ENCODE data around the gene RLN1. TPM values are rescaled to one million over a fixed set of nuclear protein-coding genes. Genes with fewer than 3 reads are reported as not detected.
"Not testable (repeated sequence)": the region's sequence is repeated elsewhere in the genome, so short reads cannot be mapped to it uniquely, and the experiment has no call there.

The RLN1 gene, protein sequence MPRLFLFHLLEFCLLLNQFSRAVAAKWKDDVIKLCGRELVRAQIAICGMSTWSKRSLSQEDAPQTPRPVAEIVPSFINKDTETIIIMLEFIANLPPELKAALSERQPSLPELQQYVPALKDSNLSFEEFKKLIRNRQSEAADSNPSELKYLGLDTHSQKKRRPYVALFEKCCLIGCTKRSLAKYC
- not detected in 2 replicates for total RNA-seq (2012; rRNA removed)

DNA sequence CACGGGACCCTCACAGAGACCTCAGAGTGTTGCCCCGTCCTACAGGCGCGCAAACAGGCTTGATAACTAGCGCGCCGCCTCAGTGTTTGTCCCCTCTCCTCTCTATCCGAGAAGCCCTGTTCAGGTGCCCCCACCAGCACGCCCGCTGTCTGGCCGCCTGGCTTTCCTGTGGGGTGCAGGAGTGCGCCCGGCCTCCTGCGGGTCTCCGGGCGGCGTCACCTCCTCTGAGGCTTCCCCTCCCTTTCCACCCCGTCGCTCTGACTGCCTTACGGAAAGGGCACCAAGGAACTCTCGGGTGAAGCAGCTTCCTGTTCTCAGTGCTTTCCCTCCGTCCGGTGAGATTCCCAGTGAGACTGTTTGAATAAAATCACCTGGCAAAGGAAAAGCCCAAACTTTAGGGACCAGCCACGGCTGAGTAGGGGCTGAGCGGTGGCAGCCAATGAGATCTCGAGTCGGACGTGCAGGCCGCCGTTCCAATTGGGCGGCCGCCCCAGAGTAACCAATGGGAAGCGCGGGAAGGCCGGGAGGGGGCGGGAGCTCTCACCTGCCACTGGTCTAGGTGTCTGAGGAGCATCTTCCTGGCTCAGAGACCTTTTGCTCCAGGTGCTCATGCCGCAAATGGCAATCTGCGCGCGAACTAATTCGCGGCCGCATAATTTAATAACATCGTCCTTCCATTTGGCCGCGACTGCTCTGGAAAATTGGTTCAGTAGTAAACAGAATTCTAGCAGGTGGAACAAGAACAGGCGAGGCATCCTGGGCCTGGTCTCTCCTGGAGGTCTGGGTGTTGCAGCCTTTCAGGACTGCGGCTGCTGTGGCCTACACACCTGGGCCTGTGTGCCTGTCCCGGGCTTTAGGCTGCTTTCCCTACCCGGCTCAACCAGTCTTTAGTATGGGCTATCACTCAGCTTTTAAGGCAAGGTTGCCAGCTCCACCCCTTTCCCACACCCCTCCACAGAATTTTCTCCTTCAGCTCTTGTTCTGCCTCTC, at the start of gene RLN1:
Gene RLN1, minus strand, starts transcription at position 885 of the 990 bp plus-strand sequence. Its CDS starts 130 bp downstream, at position 755.
- H3K9me3 ChIP-seq (replicated peaks; ENCODE audit: low read length); H3K9ac ChIP-seq (ENCODE audit: low read depth, low read length); H3K4me3 ChIP-seq (ENCODE audit: low read length): not testable (repeated sequence)

DNA sequence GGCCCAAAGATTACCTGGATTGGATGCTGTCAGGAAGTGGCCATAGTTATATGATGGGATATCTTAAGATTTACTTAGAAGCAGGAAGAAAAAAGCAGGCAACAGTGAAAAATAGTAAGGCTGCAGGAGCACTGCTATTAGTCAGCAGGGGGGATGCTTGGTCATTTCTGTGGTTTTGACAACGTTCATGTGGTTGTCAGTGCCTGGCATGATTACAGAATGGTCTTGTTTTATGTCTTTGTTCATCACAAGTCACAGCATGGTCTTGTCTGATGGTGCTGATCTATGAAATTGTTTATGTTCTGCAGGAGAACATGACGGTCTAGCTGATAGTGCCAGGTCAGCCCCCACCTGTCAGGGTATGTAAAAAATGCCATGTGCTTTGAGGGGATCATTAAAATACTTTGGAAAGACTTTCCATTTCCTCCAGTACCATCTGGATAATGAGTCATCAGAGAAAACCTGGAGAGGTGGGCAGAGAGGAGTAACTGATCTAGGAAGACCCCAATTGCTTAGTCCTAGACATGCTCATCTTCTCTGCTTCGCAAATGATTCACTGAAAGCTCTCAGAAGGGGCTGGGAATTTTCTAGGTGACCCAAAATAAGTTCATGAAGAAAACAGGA, 49.5 kb upstream of the RLN1 start:
- Histone ChIP-seq H3K9me3 (replicated peaks; ENCODE audit: low read length) (no peaks in the 10 kb centered on the region), H3K4me2 (ENCODE audit: low read length) (peak overlapping the region; percentile 23), H3K36me3 (ENCODE audit: insufficient read depth, low read length) (no peaks in the 10 kb centered on the region), H3K27me3 (ENCODE audit: control insufficient read depth, insufficient read depth, low read length) (no peaks in the 10 kb centered on the region), H3K9ac (ENCODE audit: low read depth, low read length) (no peak overlapping the region), H3K4me1 (ENCODE audit: control insufficient read depth, insufficient read depth, low read length) (peaks cover 21% of the 10 kb centered on the region), H3K4me3 (ENCODE audit: low read length) (no peak overlapping the region)

More for the DNA sequence above, at the start of gene RLN1:
- H3K36me3 ChIP-seq (ENCODE audit: insufficient read depth, low read length); H3K4me1 ChIP-seq (ENCODE audit: control insufficient read depth, insufficient read depth, low read length): not testable (repeated sequence)
- Histone ChIP-seq H3K27me3 (ENCODE audit: control insufficient read depth, insufficient read depth, low read length) (peaks cover 14% of the 10 kb centered on the region), H3K4me2 (ENCODE audit: low read length) (peak within 1 kb of the TSS; percentile 55)

DNA sequence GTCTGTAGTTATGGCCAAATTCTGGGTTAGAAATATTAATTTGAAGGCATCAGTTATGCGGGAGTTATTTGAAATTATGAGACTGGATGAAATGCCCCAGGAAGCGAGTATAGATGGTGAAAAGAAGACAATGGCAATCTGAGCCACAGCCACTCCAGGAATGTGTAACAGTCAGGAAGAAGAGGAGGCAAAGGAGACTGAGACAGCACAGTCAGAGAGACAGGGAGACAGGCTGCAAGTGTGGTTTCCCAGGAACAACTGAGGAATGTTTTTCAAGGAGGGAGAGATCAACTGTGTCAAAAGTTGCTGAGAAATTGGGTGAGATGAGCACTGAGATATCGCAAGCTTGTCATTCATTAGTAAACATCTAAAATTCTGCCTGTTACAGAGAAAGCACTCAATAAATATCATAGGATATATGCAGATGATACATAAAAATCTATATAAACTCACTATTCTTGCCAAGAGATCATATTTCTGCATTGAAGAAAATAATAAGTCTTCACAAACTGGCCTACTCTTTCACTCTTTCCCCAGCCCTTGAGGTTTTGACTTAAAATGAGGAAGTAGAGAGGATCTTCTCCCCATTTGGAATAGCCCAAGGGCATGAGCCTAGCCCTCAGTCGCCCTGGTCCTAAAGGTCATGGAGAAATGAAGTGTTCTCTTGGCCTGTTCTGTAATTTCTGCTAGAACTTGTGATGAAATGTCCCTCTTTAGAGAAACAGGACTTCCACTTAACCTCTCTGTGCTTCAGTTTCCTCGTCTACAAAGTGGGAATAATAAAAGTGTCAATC, 48.5 kb upstream of the RLN1 start:
- Histone ChIP-seq H3K36me3 (ENCODE audit: insufficient read depth, low read length) (no peaks in the 10 kb centered on the region), H3K9me3 (replicated peaks; ENCODE audit: low read length) (no peaks in the 10 kb centered on the region), H3K9ac (ENCODE audit: low read depth, low read length) (no peak overlapping the region), H3K4me2 (ENCODE audit: low read length) (no peak overlapping the region), H3K4me1 (ENCODE audit: control insufficient read depth, insufficient read depth, low read length) (peaks cover 21% of the 10 kb centered on the region), H3K4me3 (ENCODE audit: low read length) (no peak overlapping the region), H3K27me3 (ENCODE audit: control insufficient read depth, insufficient read depth, low read length) (no peaks in the 10 kb centered on the region)

DNA sequence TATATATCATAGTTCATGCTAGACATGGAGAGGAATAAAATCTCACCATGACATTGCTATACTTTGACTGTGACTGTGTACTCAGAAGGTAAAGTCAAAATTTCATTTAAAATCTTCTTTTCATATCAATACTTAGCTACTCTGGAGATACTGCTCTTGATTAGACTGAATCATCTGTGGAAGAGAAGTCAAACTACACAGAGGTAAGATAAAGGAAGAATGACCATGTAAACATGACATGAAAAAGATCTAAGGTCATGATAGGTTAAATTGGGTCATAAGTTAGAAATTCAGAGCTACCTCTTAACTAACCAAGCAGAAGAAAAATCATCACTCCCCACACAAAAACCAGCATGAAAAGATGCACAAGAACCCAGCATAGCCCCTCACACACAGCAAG, 44.8 kb upstream of the RLN1 start:
- H3K9ac ChIP-seq (ENCODE audit: low read depth, low read length): no peak overlapping the region
- H3K27me3 ChIP-seq (ENCODE audit: control insufficient read depth, insufficient read depth, low read length): no peaks in the 10 kb centered on the region
- H3K9me3 ChIP-seq (replicated peaks; ENCODE audit: low read length): no peaks in the 10 kb centered on the region
- H3K4me2 ChIP-seq (ENCODE audit: low read length): no peak overlapping the region
- no peak overlapping the region for H3K4me3 ChIP-seq (ENCODE audit: low read length)
- no peaks in the 10 kb centered on the region for H3K36me3 ChIP-seq (ENCODE audit: insufficient read depth, low read length)
- H3K4me1 ChIP-seq (ENCODE audit: control insufficient read depth, insufficient read depth, low read length): peaks cover 18% of the 10 kb centered on the region

DNA sequence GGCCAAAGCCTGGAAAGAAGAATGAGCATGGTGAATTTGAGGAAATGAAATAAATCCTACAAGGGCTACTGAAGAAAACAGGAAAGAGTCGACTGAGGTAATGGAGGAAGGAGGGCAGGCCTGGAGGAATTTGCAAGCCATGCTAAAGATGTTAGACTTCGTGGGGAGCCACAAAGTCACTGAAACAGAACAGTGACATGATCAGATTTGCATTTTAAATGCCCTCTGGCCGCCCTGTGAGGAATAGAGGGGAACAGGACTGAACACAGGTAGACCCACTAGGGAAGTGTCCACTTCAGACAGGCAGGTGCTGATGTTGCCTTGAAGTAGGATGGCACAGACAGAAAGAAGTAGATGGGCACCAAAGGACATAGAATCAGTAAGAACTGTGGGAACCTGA, 42.8 kb upstream of the RLN1 start:
- Histone ChIP-seq H3K9me3 (replicated peaks; ENCODE audit: low read length) (no peaks in the 10 kb centered on the region), H3K4me2 (ENCODE audit: low read length) (no peak overlapping the region), H3K9ac (ENCODE audit: low read depth, low read length) (no peak overlapping the region), H3K36me3 (ENCODE audit: insufficient read depth, low read length) (no peaks in the 10 kb centered on the region), H3K4me1 (ENCODE audit: control insufficient read depth, insufficient read depth, low read length) (no peaks in the 10 kb centered on the region), H3K27me3 (ENCODE audit: control insufficient read depth, insufficient read depth, low read length) (no peaks in the 10 kb centered on the region), H3K4me3 (ENCODE audit: low read length) (no peak overlapping the region)

DNA sequence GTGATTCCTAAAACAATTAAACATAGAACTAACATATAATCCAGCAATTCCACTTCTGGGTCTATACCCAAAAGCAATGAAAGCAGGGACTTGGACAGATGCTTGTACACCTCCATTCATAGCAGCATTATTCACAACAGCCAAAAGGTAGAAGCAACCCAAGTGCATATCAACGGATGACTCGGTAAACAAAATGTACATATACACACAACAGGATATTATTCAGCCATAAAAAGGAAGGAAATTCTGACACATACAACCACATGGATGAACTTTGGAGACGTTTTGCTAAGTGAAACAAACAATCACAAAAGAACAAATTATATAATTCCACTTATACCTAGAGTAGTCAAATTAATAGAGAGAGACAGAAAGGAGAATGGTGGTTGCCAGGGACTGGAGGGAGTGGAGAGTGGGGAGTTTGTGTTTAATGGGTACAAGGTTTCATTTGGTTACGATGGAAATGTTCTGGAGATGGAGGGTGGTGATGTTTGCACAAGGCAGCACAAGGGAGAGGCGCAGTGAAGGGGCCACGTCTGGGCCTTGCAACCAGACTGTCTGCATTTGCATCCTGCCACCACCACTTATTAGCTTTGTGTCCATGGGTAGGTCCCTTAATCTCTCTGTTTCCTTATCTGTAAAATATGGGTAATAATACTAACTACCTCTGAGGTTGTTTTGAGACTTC, 36.3 kb upstream of the RLN1 start:
- H3K4me3 ChIP-seq (ENCODE audit: low read length): no peak overlapping the region
- no peaks in the 10 kb centered on the region for H3K36me3 ChIP-seq (ENCODE audit: insufficient read depth, low read length)
- no peaks in the 10 kb centered on the region for H3K4me1 ChIP-seq (ENCODE audit: control insufficient read depth, insufficient read depth, low read length)
- H3K27me3 ChIP-seq (ENCODE audit: control insufficient read depth, insufficient read depth, low read length): no peaks in the 10 kb centered on the region
- H3K9me3 ChIP-seq (replicated peaks; ENCODE audit: low read length): no peaks in the 10 kb centered on the region
- no peak overlapping the region for H3K9ac ChIP-seq (ENCODE audit: low read depth, low read length)
- H3K4me2 ChIP-seq (ENCODE audit: low read length): no peak overlapping the region

DNA sequence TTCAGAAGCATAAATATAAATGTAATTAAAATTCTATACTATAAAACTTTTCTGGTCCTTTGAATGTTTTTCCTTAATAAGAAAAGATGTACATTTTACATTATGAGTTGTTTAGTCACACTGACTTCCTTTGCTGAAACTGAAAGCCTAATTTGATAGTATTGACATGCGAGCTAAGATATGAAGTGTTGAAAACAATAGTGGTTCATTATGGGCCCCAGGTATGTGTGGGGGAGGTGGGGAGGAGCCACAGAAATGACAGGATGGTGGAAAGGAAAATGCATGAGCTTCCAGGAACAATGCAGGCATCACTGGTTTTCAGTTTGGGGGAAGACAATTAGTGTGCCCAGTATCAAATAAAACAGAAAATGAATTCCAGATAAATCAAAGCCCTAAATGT, 35.4 kb upstream of the RLN1 start:
- Histone ChIP-seq H3K27me3 (ENCODE audit: control insufficient read depth, insufficient read depth, low read length) (no peaks in the 10 kb centered on the region), H3K9ac (ENCODE audit: low read depth, low read length) (no peak overlapping the region), H3K4me1 (ENCODE audit: control insufficient read depth, insufficient read depth, low read length) (no peaks in the 10 kb centered on the region), H3K4me2 (ENCODE audit: low read length) (no peak overlapping the region), H3K36me3 (ENCODE audit: insufficient read depth, low read length) (no peaks in the 10 kb centered on the region), H3K9me3 (replicated peaks; ENCODE audit: low read length) (no peaks in the 10 kb centered on the region), H3K4me3 (ENCODE audit: low read length) (no peak overlapping the region)

DNA sequence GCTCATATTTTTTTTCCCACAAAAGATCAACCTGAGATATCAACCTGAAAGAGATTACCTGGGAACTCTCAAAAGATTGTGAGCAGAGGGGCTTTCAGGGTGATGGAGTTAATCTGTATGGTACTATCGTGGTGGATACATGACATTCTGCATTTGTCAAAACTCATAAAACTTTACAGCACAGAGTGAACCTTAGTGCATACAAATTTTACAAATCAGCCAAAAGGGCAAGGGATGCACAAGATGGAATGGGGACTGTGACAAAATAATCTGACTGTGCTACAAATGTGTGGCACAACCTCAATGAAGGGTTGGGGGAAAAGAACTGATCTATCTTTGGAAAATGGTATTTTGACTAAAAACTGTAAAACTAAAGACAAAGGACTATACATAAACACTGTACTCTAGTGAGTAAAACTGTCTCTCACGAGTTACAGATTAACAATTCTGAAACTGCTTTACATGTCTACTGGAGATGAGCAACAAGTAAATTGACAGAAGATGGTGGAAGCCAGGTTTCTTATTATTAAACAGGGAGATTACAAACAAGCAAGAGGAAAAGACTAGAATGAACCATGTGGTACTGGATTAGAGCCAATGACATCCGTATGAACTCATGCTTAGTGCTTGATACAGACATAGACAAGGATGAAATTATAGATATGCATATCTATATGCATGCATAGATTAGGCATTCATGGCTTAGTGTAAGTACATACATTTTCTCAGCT, 24.8 kb upstream of the RLN1 start:
- Histone ChIP-seq H3K9me3 (replicated peaks; ENCODE audit: low read length) (no peaks in the 10 kb centered on the region), H3K27me3 (ENCODE audit: control insufficient read depth, insufficient read depth, low read length) (no peaks in the 10 kb centered on the region), H3K4me2 (ENCODE audit: low read length) (no peak overlapping the region), H3K36me3 (ENCODE audit: insufficient read depth, low read length) (no peaks in the 10 kb centered on the region), H3K9ac (ENCODE audit: low read depth, low read length) (no peak overlapping the region), H3K4me3 (ENCODE audit: low read length) (no peak overlapping the region), H3K4me1 (ENCODE audit: control insufficient read depth, insufficient read depth, low read length) (no peaks in the 10 kb centered on the region)

DNA sequence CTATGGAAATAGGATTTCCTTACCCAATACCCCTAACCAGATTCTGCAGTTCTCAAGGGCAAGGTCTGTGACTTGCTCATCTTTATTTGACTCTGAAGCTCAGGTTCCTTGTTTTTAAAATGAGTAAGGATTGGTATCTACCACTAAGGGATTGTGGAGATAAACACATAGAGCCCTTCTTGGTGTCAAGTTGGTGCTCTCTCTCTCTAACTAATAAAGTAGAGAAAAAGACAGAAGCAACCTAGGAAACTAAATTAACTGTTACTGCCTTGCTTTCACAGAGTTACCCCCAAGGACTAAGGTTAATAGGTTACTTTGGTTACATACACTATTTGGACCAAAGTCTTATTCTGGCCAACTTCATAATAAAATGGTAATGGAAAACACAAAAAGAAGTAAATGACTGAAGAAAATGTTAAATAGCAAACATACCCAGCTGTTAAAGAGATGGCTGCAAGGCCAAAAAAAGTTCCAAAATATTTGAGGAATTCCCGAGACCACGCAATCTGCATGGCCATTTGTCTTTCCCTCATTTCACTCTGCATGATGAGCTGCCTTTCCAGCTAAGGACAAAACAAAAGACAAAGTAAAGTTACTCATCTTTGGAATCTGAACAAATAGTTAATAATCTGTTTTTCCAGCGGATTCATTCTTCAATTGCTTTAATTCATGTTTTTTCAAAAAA, 21.8 kb upstream of the RLN1 start:
- no peak overlapping the region for H3K4me2 ChIP-seq (ENCODE audit: low read length)
- H3K9me3 ChIP-seq (replicated peaks; ENCODE audit: low read length): no peaks in the 10 kb centered on the region
- no peak overlapping the region for H3K9ac ChIP-seq (ENCODE audit: low read depth, low read length)
- no peaks in the 10 kb centered on the region for H3K4me1 ChIP-seq (ENCODE audit: control insufficient read depth, insufficient read depth, low read length)
- peaks cover 3% of the 10 kb centered on the region for H3K36me3 ChIP-seq (ENCODE audit: insufficient read depth, low read length)
- no peak overlapping the region for H3K4me3 ChIP-seq (ENCODE audit: low read length)
- no peaks in the 10 kb centered on the region for H3K27me3 ChIP-seq (ENCODE audit: control insufficient read depth, insufficient read depth, low read length)

DNA sequence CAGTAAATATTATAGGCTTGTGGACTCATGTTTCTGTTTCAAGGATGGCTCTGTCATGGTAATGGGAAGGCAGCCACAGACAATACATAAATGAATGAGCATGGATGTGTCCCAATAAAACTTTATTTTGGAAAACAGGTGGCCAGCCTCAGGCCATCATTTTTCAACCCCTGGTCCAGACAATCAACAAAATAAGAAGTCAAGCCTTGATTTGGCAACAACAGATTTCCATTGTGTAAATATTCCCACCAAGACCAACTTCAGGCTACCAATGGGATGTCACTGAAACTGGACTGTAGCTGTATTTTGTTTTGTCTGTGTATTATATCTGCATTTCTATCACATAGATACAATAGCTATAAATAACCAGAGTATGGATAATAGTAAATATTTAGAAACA, 20.7 kb upstream of the RLN1 start:
- no peaks in the 10 kb centered on the region for H3K4me1 ChIP-seq (ENCODE audit: control insufficient read depth, insufficient read depth, low read length)
- H3K9ac ChIP-seq (ENCODE audit: low read depth, low read length): no peak overlapping the region
- no peak overlapping the region for H3K4me3 ChIP-seq (ENCODE audit: low read length)
- no peak overlapping the region for H3K4me2 ChIP-seq (ENCODE audit: low read length)
- no peaks in the 10 kb centered on the region for H3K9me3 ChIP-seq (replicated peaks; ENCODE audit: low read length)
- H3K36me3 ChIP-seq (ENCODE audit: insufficient read depth, low read length): peaks cover 3% of the 10 kb centered on the region
- no peaks in the 10 kb centered on the region for H3K27me3 ChIP-seq (ENCODE audit: control insufficient read depth, insufficient read depth, low read length)
